Loucy (cell line): ENCODE measurements around the gene MCAT.
"Not testable (repeated sequence)": the region's sequence is repeated elsewhere in the genome, so short reads cannot be mapped to it uniquely, and the experiment has no call there.

Experiments used
- H2AFZ ChIP-seq: fragments of 200-600 bp; sonication (generic); 2 replicates; pipeline ENCODE4 v1.6.0; 2016; ENCODE audit warnings: antibody characterized with exemption, mild to moderate bottlenecking, low read length, moderate library complexity
- H3F3A ChIP-seq: fragments of 200-600 bp; 2 replicates; pipeline ENCODE4 v1.6.0; 2016; ENCODE audit warnings: antibody characterized with exemption, low read depth, mild to moderate bottlenecking
- H3K27me3 ChIP-seq: fragments of 200-600 bp; sonication (generic); 2 replicates; pipeline ENCODE4 v1.6.1; 2014; ENCODE audit warnings: low read length, mild to moderate bottlenecking; ENCODE audit not compliant: insufficient read depth, poor library complexity, severe bottlenecking
- H3K36me3 ChIP-seq: fragments of 200-600 bp; sonication (generic); 2 replicates; pipeline ENCODE4 v1.6.1; 2016; ENCODE audit warnings: low read length; ENCODE audit not compliant: insufficient read depth
- H3K4me1 ChIP-seq: fragments of 200-600 bp; sonication (generic); 2 replicates; pipeline ENCODE4 v1.5.1; 2014; ENCODE audit warnings: low read length, mild to moderate bottlenecking; ENCODE audit not compliant: insufficient read depth, poor library complexity, severe bottlenecking
- H3K4me2 ChIP-seq: fragments of 200-600 bp; sonication (generic); 2 replicates; pipeline ENCODE4 v1.6.0; 2014; ENCODE audit warnings: antibody characterized with exemption, low read length, low read depth, mild to moderate bottlenecking; ENCODE audit not compliant: poor library complexity, severe bottlenecking
- H3K4me3 ChIP-seq: fragments of 200-600 bp; sonication (generic); 2 replicates; pipeline ENCODE4 v1.5.1; 2014; ENCODE audit warnings: low read length, mild to moderate bottlenecking, mixed read lengths; ENCODE audit not compliant: poor library complexity, severe bottlenecking
- H3K79me2 ChIP-seq: fragments of 200-600 bp; sonication (generic); 2 replicates; pipeline ENCODE4 v1.6.1; 2014; ENCODE audit warnings: low read length; ENCODE audit not compliant: insufficient read depth
- H3K9ac ChIP-seq: fragments of 200-600 bp; sonication (generic); 2 replicates; pipeline ENCODE4 v1.6.0; 2014; ENCODE audit warnings: mild to moderate bottlenecking, low read depth, low read length, moderate library complexity; ENCODE audit not compliant: poor library complexity, severe bottlenecking
- H3K9me2 ChIP-seq: fragments of 200-600 bp; sonication (generic); replicated peaks from 2 replicates; pipeline ENCODE4 v1.6.1; 2016; ENCODE audit warnings: low read depth, low read length, mixed read lengths
- H3K9me3 ChIP-seq: fragments of 200-600 bp; sonication (generic); 2 replicates; pipeline ENCODE4 v1.6.1; 2014; ENCODE audit warnings: mild to moderate bottlenecking, antibody characterized with exemption, low read length, low read depth; ENCODE audit not compliant: insufficient read depth
- H4K20me1 ChIP-seq: fragments of 200-600 bp; sonication (generic); 2 replicates; pipeline ENCODE4 v1.6.0; 2014; ENCODE audit warnings: antibody characterized with exemption, low read length, mild to moderate bottlenecking; ENCODE audit not compliant: insufficient read depth, poor library complexity, severe bottlenecking
- CTCF ChIP-seq: fragments of 200-600 bp; sonication (generic); conservative IDR thresholded peaks from 2 replicates; pipeline ENCODE4 v1.5.1; 2014; ENCODE audit warnings: mild to moderate bottlenecking, antibody characterized with exemption, low read length
- EZH2phosphoT487 ChIP-seq: fragments of 200-600 bp; IDR thresholded peaks from 2 replicates; pipeline ENCODE4 v1.6.1; 2018; ENCODE audit warnings: antibody characterized with exemption, mild to moderate bottlenecking, moderate library complexity, borderline replicate concordance

MCAT gene

GRCh38 chr22:43147821-43148220, 4.6 kb upstream of the MCAT start:
- Histone ChIP-seq H3K27me3 (no peaks in the 10 kb centered on the region), H2AFZ (no peak overlapping the region; the same call in 1 of the 2 replicates), H3K4me3 (no peak overlapping the region), H3K9me2 (no peaks in the 10 kb centered on the region), H3K9me3 (no peaks in the 10 kb centered on the region), H3K4me2 (peak overlapping the region; percentile 20), H3K4me1 (peaks cover 33% of the 10 kb centered on the region), H3K9ac (peak overlapping the region; percentile 43), H3K36me3 (no peaks in the 10 kb centered on the region), H4K20me1 (no peaks in the 10 kb centered on the region), H3K79me2 (peaks cover 16% of the 10 kb centered on the region), H3F3A (no peaks in the 10 kb centered on the region)
- TF ChIP-seq EZH2phosphoT487, result no peak
- no peak for TF ChIP-seq CTCF

- H3K9ac ChIP-seq, H3K9me2 ChIP-seq, H3K4me2 ChIP-seq, H2AFZ ChIP-seq, H3K27me3 ChIP-seq, H3F3A ChIP-seq, H3K4me3 ChIP-seq, H3K9me3 ChIP-seq, H3K36me3 ChIP-seq, H4K20me1 ChIP-seq: not testable (repeated sequence)
- Histone ChIP-seq H3K4me1 (peaks cover 32% of the 10 kb centered on the region), H3K79me2 (peaks cover 13% of the 10 kb centered on the region)
Observed at GRCh38 chr22:43146332-43146731, 3.1 kb upstream of the MCAT start.

- not testable (repeated sequence) for H3K4me3 ChIP-seq, H3K4me2 ChIP-seq, H3K9me2 ChIP-seq, H3K9ac ChIP-seq, H3K36me3 ChIP-seq, H4K20me1 ChIP-seq, H3F3A ChIP-seq, H3K9me3 ChIP-seq, H2AFZ ChIP-seq, H3K27me3 ChIP-seq
- peaks cover 27% of the 10 kb centered on the region for H3K4me1 ChIP-seq
- peaks cover 21% of the 10 kb centered on the region for H3K79me2 ChIP-seq
Observed at GRCh38 chr22:43145371-43145770, 2.2 kb upstream of the MCAT start.

- Histone ChIP-seq H3K27me3 (no peaks in the 10 kb centered on the region), H3K4me3 (no peak overlapping the region), H3F3A (no peaks in the 10 kb centered on the region), H3K4me2 (no peak overlapping the region), H2AFZ (no peak overlapping the region), H3K9me3 (no peaks in the 10 kb centered on the region), H3K9me2 (no peaks in the 10 kb centered on the region), H3K4me1 (peaks cover 27% of the 10 kb centered on the region), H3K9ac (no peak overlapping the region), H4K20me1 (no peaks in the 10 kb centered on the region), H3K79me2 (peaks cover 21% of the 10 kb centered on the region), H3K36me3 (no peaks in the 10 kb centered on the region)
- no peak for TF ChIP-seq EZH2phosphoT487
- no peak for TF ChIP-seq CTCF
Observed at GRCh38 chr22:43144949-43145348, 1.8 kb upstream of the MCAT start.
